Pons (tissue), 1 donor: ENCODE results near the gene SLC35B2.

Experiments
- DNase-seq: peaks from one replicate; pipeline ENCODE4 v3.0.0-alpha.2; 2016; ENCODE audit warnings: low spot score

The SLC35B2 gene

DNA sequence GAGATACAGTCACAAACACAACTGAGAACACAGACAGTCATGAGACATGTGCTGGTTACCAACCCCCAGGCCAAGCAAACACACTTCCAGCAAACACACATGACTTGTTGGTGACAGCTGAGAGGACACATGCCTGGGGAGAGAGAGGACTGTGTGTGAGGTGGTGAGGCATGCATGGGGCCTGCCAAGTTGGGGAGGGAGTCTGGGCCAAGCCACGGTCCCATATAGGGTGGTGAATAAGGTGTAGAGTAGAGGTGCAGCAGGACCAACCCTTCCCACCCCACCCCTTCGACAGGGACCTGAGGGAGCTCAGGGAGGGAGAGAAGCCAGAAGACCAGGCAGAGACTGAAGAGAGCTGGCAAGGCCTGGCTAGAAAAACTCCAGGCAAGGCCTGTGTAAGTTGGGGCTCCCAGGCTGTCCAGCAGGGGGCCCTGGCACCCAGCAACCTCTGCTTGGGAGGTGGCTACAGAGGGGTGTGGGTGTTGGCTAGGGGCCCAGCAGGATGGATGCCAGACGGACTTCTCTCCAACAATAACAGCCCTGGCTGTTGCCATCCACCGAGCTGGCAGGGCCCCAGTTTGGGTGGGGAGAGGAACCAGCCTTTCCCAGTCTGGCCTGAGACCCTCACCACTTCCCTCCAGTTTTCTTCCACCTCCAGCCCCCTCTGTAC is 35.9 kb downstream of the SLC35B2 start:
- peak; percentile 77 for DNase-seq

DNA sequence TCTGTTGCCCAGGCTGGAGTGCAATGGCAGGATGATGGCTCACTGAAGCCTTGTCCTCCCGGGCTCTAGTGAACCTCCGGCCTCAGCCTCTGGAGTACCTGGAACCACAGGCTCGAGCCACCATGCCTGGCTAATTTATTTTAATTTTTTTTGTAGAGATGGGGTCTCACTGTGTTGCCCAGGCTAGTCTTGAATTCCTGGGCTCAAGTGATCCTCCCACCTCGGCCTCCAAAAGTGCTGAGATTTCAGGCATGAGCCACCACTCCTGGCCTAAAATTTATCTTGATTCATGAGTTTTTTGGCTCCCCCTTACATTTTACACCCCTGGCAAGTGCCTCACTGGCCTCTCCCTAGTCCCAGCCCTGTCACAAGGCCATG is 36.4 kb downstream of the SLC35B2 start:
- DNase-seq: no peak

DNA sequence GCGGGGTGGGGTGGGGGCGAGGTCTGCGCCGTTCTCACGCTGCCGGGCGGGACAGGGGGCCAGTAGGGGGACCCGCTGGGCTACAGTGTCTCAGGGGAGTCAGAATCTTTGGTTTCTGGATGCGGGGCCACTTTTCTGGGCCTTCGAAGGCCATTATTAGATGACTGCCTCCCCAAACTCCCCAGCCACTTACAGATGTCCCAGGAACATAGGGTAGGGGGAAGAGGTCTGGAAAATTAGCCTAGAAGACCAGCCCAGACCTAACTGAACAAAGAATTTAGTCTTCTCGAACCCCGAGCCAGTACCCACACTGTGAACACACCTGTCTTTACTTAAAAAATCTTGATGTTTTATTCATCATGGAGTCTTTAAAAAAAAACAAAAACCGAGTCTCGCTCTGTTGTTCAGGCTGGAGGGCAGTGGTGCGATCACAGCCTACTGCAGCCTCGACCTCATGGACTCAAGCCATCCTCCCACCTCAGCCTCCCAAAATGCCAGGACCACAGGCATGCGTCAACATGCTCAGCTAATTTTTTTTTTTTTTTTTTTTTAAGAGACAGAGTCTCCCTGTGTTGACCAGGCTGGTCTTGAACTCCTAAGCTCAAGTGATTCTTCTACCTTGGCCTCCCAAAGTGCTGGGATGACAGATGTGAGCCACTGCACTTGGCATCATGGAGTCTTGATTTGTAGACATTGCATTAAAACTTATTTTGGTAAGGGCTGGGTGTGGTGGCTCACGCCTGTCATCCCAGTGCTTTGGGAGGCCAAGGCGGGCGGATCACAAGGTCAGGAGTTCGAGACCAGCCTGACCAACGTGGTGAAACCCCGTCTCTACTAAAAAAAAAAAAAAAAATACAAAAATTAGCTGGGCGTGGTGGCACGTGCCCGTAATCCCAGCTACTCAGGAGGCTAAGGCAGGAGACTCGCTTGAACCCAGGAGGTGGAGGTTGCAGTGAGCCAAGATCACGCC is 37.2 kb downstream of the SLC35B2 start:
- no peak for DNase-seq

DNA sequence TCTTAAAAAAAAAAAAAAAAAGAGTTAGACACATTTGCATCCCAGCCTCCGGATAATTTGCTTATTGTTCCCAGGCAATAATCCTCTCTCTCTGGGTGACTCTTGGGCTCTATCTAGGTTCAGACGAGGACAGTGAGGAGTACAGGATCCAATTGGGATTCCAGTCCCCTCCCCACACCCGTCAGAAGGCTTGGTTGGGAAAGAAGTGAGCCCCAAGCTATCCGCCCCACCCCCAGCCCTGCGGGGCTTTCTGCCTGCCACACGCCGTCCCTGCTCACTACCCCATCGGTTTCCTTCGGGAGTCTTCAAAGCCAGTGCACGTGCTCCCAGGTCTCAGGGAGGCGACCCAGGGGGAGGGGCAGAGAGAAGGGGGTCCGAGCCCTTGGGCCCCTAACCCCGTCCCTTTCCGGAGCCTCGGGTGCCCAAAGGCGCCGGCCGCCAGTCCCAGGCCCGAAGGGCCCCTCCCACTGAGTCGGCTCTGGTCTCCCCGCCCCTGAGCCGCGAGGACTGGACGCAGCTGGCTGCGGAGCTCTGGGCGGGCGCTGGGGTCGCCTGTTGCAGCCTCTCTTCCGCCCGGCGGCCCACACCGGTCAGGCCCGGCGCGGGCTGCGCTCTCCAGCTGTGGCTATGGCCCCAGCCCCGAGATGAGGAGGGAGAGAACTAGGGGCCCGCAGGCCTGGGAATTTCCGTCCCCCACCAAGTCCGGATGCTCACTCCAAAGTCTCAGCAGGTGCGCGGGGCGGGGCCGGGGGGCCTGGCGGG is 38.1 kb downstream of the SLC35B2 start:
- DNase-seq: peak; percentile 46

DNA sequence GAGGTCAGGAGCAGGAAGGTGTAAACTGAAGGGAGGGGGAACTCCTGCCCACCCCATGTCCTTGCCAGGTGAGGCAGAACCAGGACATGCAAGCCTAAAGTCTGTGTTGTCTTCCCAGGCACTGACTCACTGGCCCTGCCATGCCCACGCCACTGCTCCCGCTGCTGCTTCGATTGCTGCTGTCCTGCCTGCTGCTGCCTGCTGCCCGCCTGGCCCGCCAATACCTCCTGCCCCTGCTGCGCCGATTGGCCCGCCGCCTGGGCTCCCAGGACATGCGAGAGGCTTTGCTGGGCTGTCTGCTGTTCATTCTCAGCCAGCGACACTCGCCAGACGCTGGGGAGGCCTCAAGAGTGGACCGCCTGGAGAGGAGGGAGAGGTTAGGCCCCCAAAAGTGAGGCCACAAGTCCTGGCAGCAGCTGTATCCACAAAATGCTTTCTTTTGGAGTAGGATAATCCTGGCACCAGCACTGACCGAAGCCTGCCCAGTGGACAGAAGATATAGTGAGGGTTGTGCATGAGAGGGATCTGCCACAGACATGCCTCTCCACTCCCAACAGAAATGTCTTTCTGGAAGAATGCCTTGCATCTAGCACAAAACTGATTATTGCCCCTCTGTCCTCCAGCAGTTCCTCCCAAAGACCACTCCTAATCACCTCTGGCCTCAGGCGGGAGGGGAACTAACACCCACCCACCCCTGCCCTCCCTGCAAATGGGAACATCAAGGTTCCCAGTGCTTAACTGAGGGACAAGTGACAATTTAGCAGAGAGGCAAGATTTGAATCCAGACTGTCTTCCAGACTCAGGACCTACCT is 39.8 kb downstream of the SLC35B2 start:
- DNase-seq: peak; percentile 19

DNA sequence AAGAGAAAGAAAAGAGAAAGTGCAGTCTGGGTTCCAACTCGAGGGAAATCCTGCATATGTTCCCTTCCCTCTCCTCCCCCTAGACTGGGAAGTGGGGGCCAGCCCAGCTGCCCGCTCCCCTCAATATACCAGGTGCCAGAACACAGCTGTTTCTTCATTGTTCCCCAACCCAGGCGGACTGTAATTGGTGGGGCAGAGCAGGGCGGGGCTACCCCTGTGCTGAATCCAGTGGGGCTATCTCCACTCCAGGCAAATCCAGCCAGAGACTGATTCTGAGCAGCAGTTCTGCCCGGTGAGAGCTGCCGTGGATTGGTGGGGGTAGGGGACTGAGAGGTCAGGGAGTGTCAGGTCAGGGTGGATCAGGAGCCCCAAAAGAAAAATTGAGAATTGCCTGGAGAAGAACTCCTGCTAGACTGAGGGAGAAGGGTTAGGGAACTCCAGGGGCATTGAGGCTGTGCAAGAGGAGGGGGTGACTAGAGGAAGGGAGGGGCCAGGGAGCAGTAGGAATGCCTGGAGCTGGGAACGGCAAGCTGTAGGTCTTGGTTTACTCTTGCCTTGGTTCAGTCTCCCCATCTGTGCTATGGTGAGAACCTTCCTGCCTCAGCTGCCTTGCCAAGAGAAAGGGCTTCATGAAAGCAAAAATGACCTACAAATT is 40.5 kb downstream of the SLC35B2 start, which contains the start of gene MYMX:
MYMX (plus strand) TSS at position 250 of the 655 bp plus-strand sequence. CDS start 546 bp downstream, outside the sequence.
- DNase-seq: no peak

DNA sequence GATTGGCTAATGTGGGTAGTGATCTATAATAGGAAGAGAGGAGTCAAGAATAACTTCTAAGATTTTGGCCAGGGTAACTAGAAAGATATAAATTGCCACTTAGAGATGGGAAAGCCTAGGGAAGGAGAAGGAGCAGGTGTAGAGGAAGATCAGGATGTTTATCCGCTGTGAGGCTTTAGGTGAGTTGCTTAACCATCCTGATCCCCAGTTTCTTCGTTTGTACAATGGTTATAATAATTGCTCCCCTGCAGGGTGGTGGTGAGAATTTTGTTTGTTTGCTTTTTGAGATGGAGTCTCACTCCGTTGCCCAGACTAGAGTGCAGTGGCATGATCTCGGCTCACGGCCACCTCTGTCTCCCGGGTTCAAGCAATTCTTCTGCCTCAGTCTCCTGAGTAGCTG is 43.0 kb downstream of the SLC35B2 start:
- no peak for DNase-seq

DNA sequence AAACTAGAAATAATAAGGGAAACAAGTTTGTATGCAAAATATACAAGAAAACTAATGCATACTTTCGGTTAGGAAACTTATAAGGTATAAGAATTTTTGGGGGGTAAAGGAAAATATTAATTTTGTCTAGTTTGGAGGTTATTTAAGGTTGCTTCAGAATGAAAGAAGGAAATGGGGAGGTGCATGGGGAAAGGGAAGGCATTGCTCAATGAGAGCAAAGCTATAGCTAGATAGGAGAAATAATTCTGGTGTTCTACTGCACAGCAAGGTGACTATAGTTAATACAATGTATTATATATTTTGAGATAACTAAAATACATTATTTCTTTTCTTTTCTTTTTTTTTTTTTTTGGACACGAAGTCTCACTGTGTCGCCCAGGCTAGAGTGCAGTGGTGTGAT is 46.0 kb downstream of the SLC35B2 start:
- DNase-seq: no peak

DNA sequence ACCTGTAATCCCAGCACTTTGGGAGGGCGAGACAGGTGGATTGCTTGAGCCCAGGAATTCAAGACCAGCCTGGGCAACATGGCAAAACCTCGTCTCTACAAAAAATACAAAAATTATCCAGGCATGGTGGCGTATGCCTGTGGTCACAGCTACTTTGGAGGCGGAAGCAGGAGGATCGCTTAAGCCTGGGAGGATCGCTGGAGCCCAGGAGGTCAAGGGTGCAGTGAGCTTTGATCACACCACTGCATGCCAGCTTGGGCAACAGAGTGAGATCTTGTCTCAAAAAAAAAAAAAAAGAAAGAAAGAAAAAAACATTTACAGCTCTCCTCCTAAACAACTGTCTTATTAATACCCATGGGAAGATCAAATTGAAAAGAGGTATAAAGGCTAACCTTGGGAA is 49.4 kb downstream of the SLC35B2 start:
- DNase-seq: no peak
